ENCODE data around the gene SLC31A1.

SLC31A1 gene

GRCh38 chr9:113221003-113221799 lies at the start of gene SLC31A1, which contains the start of gene FKBP15:
TSS of gene SLC31A1 (plus strand) at chr9:113221544. CDS start at chr9:113256149, 34,605 bp downstream.
TSS of gene FKBP15 (minus strand) at chr9:113221277. CDS start at chr9:113221243, 34 bp downstream.
- H3K4me3 ChIP-seq (ENCODE audit: low read length) = peak within 1 kb of the TSS; percentile 97
- peak; percentile 99 for DNase-seq (ENCODE audit: low read depth)
- TF ChIP-seq CTCF (IDR thresholded peaks at IDR 0.05; ENCODE audit: insufficient read depth, low read depth, low read length, missing control alignments) = no peak

DNA sequence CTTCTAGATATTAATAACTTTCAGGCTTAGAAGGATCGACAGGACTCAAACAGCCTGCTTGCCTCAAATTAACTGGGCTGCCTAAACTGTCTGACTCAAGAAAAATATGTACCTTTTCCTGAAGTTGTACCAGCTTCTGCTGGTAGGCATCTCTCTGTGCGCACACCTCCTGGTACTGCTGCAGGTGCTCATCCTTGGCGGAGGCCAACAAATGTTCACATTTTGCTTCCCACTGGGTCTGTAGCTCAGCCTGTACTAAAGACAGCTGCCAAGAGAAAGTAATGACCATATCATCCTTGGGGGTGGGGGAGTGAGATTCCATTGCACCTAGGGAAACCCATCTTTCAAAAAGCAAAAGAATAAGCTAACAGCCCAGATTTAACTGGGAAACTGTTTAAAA lies 48.0 kb upstream of the SLC31A1 start:
- H3K4me3 ChIP-seq (ENCODE audit: low read length) = no peak overlapping the region
- TF ChIP-seq CTCF (IDR thresholded peaks at IDR 0.05; ENCODE audit: insufficient read depth, low read depth, low read length, missing control alignments) = no peak
- no peak for DNase-seq (ENCODE audit: low read depth)

GRCh38 chr9:113176803-113177202 lies 44.5 kb upstream of the SLC31A1 start:
- no peak for TF ChIP-seq CTCF (IDR thresholded peaks at IDR 0.05; ENCODE audit: insufficient read depth, low read depth, low read length, missing control alignments)
- no peak for DNase-seq (ENCODE audit: low read depth)
- H3K4me3 ChIP-seq (ENCODE audit: low read length) = no peak overlapping the region

GRCh38 chr9:113177251-113177650 lies 44.1 kb upstream of the SLC31A1 start:
- no peak for DNase-seq (ENCODE audit: low read depth)
- no peak overlapping the region for H3K4me3 ChIP-seq (ENCODE audit: low read length)
- TF ChIP-seq CTCF (IDR thresholded peaks at IDR 0.05; ENCODE audit: insufficient read depth, low read depth, low read length, missing control alignments) = no peak

DNA sequence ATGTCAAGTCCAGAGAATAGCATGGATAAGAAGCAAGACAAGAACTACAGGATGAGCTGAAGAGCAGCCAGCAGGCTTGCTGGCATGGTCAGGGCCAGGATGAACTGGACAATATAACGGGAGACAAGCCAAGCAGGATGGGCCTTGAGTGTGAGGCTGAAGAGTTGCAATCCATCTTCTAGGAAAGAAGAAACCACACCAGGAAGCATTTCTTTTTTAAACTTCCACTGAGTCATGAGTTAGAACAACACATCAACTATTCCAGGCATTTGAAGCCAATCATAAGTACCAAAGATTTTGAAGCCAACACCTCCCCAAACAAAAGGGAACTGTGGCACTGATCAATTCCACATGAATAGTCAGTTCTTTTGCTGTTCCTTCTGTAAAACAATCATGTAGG lies 43.3 kb upstream of the SLC31A1 start:
- no peak for TF ChIP-seq CTCF (IDR thresholded peaks at IDR 0.05; ENCODE audit: insufficient read depth, low read depth, low read length, missing control alignments)
- no peak overlapping the region for H3K4me3 ChIP-seq (ENCODE audit: low read length)
- no peak for DNase-seq (ENCODE audit: low read depth)

- H3K4me3 ChIP-seq (ENCODE audit: low read length) = no peak overlapping the region
- no peak for DNase-seq (ENCODE audit: low read depth)
- no peak for TF ChIP-seq CTCF (IDR thresholded peaks at IDR 0.05; ENCODE audit: insufficient read depth, low read depth, low read length, missing control alignments)
Measured at GRCh38 chr9:113179839-113180238, 41.5 kb upstream of the SLC31A1 start.

DNA sequence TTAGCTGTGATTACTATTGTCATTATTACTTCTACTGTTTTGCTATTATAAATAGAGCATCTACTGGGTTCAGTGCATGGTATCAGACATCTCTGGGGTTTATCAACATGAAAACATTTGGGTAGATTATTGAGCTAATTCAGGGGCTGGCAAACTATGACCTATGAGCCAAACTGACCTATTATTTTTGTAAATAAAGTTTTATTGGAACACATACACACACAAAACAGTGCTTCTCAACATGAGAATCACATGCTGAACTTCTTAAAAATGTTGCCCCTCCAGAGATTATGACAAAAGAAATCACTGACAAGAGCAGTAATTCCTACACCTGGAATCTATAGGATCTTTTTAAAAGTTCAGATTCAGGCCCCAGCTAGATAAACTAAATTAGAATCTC lies 40.2 kb upstream of the SLC31A1 start:
- no peak for DNase-seq (ENCODE audit: low read depth)
- H3K4me3 ChIP-seq (ENCODE audit: low read length) = no peak overlapping the region
- no peak for TF ChIP-seq CTCF (IDR thresholded peaks at IDR 0.05; ENCODE audit: insufficient read depth, low read depth, low read length, missing control alignments)
